Neuronal stem cell (in vitro differentiated cells): ENCODE measurements around the gene ENTPD6. TPM values are rescaled to one million over a fixed set of nuclear protein-coding genes. Genes with fewer than 3 reads are reported as not detected.

ENCODE experiments used
- DNase-seq: peaks from one replicate; pipeline ENCODE4 v3.0.0-alpha.2; 2013; ENCODE audit warnings: low spot score
- H2AFZ ChIP-seq: one replicate; pipeline ENCODE4 v1.6.1; 2013; ENCODE audit warnings: mild to moderate bottlenecking, low read length, inconsistent platforms
- H2AK5ac ChIP-seq: 2 replicates; pipeline ENCODE4 v1.6.1; 2013; ENCODE audit warnings: low read depth, mild to moderate bottlenecking, inconsistent platforms, low read length, moderate library complexity, mixed read lengths
- H2BK120ac ChIP-seq: 2 replicates; pipeline ENCODE4 v1.6.1; 2013; ENCODE audit warnings: low read depth, mild to moderate bottlenecking, inconsistent platforms, low read length, moderate library complexity, mixed read lengths
- H2BK12ac ChIP-seq: one replicate; pipeline ENCODE4 v1.6.1; 2013; ENCODE audit warnings: low read length, inconsistent platforms
- H2BK15ac ChIP-seq: 2 replicates; pipeline ENCODE4 v1.6.1; 2013; ENCODE audit warnings: mild to moderate bottlenecking, low read length, inconsistent platforms, mixed read lengths
- H2BK5ac ChIP-seq: one replicate; pipeline ENCODE4 v1.6.1; 2013; ENCODE audit warnings: inconsistent platforms, mild to moderate bottlenecking, low read length, moderate library complexity
- H3K14ac ChIP-seq: one replicate; pipeline ENCODE4 v1.6.1; 2013; ENCODE audit warnings: low read length, inconsistent platforms
- H3K18ac ChIP-seq: 2 replicates; pipeline ENCODE4 v1.6.1; 2013; ENCODE audit warnings: low read length, inconsistent platforms
- H3K23ac ChIP-seq: 2 replicates; pipeline ENCODE4 v1.6.1; 2013; ENCODE audit warnings: low read depth, mild to moderate bottlenecking, mixed read lengths, low read length, inconsistent platforms; ENCODE audit not compliant: poor library complexity
- H3K27ac ChIP-seq: replicated peaks from 3 replicates; pipeline ENCODE4 v1.5.1; 2013; ENCODE audit warnings: low read length, inconsistent platforms
- H3K27me3 ChIP-seq, 3 experiments: 2 replicates each; pipeline ENCODE4 v1.6.1; 2013; ENCODE audit warnings: low read length in 3 of 3, mild to moderate bottlenecking in 2 of 3, inconsistent platforms in 1 of 3, low read depth in 1 of 3, mixed read lengths in 1 of 3, moderate library complexity in 1 of 3; ENCODE audit not compliant: control insufficient read depth in 3 of 3, insufficient read depth in 3 of 3
- H3K36me3 ChIP-seq, 2 donors: replicated peaks in 1 of 2; 2 replicates each; pipeline ENCODE4 v1.6.1; 2013; ENCODE audit warnings: low read length in 2 of 2; ENCODE audit not compliant: control insufficient read depth in 2 of 2, insufficient read depth in 2 of 2
- H3K4ac ChIP-seq: 2 replicates; pipeline ENCODE4 v1.6.1; 2013; ENCODE audit warnings: inconsistent platforms, mild to moderate bottlenecking, low read length, moderate library complexity
- H3K4me1 ChIP-seq, 2 donors: 1 replicate in 1 of 2; 2 replicates in 1 of 2; pipeline ENCODE4 v1.6.1; 2013; ENCODE audit warnings: low read length in 2 of 2, low read depth in 1 of 2; ENCODE audit not compliant: control insufficient read depth in 2 of 2, insufficient read depth in 1 of 2
- H3K4me2 ChIP-seq: one replicate; pipeline ENCODE4 v1.6.1; 2013; ENCODE audit warnings: mild to moderate bottlenecking, low read length, inconsistent platforms; ENCODE audit not compliant: insufficient read depth, poor library complexity, severe bottlenecking
- H3K4me3 ChIP-seq, 2 donors: 2 replicates each; pipeline ENCODE4 v1.5.1; 2013; ENCODE audit warnings: low read length in 2 of 2, mild to moderate bottlenecking in 2 of 2, inconsistent platforms in 1 of 2, moderate library complexity in 1 of 2
- H3K79me1 ChIP-seq: one replicate; pipeline ENCODE4 v1.6.1; 2013; ENCODE audit warnings: low read depth, mild to moderate bottlenecking, inconsistent platforms, low read length, moderate library complexity
- H3K9ac ChIP-seq: one replicate; pipeline ENCODE4 v1.6.1; 2013; ENCODE audit warnings: mild to moderate bottlenecking, low read depth, low read length, inconsistent platforms; ENCODE audit not compliant: poor library complexity
- H3K9me3 ChIP-seq, 2 donors: replicated peaks in 1 of 2; 2 replicates each; pipeline versions ENCODE3 to v1.6.1; 2013; ENCODE audit warnings: low read length in 2 of 2, mild to moderate bottlenecking in 2 of 2, inconsistent platforms in 1 of 2, low read depth in 1 of 2, mixed read lengths in 1 of 2, moderate library complexity in 1 of 2; ENCODE audit not compliant: control insufficient read depth in 2 of 2, insufficient read depth in 1 of 2
- H4K8ac ChIP-seq: one replicate; pipeline ENCODE4 v1.6.1; 2013; ENCODE audit warnings: low read depth, mild to moderate bottlenecking, inconsistent platforms, low read length, moderate library complexity
- H4K91ac ChIP-seq: one replicate; pipeline ENCODE4 v1.6.1; 2013; ENCODE audit warnings: low read length, low read depth, mild to moderate bottlenecking, inconsistent platforms; ENCODE audit not compliant: poor library complexity
- WGBS, 2 donors: extraction: QIAGEN DNeasy Blood & Tissue Kit; methylation state at CpG; one replicate each; pipeline ENCODE4 v1.1.7; 2013; ENCODE audit warnings: missing lambda C conversion rate in 2 of 2, mixed read lengths in 1 of 2; ENCODE audit not compliant: insufficient read length in 2 of 2, insufficient replicate concordance in 1 of 2; ENCODE audit errors: extremely low coverage in 2 of 2; 5-methylcytosine and 5-hydroxymethylcytosine counted together
- small RNA-seq: library from polyadenylated mRNA; stranded (forward); fragments of <200 nt; extraction: miRNeasy Mini kit (QIAGEN cat#:217004); gene quantifications from one replicate; pipeline ENCODE3, GENCODE V24; 2013; ENCODE audit not compliant: insufficient read depth

The ENTPD6 gene

DNA sequence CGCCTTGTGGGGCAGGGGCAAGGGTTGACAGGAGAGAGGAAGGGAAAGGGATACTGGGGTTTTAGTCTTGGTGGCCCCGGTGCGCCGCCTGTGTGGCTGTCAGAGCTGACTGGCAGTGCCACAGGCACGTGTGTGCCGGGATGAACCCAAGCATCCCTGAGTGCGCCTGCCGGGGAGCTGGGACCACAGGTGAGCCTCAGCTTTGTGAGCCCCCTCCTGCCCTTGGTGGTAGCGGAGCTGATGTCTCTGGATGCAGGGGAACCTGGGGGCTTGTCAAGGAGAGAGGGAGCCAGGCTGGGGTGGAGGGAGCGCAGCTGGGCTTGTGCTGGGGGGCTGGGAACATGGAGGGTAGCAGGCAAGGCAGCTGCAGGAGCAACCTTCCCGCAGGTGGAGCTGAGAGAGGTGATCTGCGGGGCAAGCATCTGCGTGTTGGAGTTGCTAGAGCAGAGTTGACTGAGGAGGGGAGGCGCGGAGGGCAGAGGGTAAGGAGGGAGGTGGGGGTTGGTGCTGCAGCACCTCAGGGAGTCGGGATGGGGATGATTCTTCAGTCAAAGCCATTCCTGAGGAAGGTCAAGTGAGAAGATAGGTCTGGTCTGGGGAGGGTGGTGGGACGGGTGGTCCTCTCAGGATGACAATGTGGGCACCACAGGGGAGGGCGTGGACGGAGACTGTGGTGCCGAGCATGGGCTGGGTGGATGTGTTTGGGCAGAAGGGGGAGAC lies 80.5 kb downstream of the ENTPD6 start:
- Histone ChIP-seq H3K4me1 (no peaks in the 10 kb centered on the region), H3K14ac (peak overlapping the region; percentile 98), H2AFZ (no peak overlapping the region), H3K9me3 (peaks cover 0 to 1% of the 10 kb centered on the region in 2 donors), H3K4ac (no peak overlapping the region), H2AK5ac (no peak overlapping the region), H2BK15ac (no peak overlapping the region), H2BK5ac (no peak overlapping the region), H3K4me2 (no peak overlapping the region), H3K27me3 (no peaks in the 10 kb centered on the region), H3K36me3 (peaks cover 81 to 99% of the 10 kb centered on the region in 2 donors), H3K27ac (no peak overlapping the region), H4K91ac (no peak overlapping the region), H2BK120ac (no peak overlapping the region), H3K23ac (peak overlapping the region; percentile 80), H3K4me3 (no peak overlapping the region), H4K8ac (no peak overlapping the region), H2BK12ac (no peak overlapping the region), H3K18ac (peak overlapping the region; percentile 13), H3K9ac (no peak overlapping the region), H3K79me1 (peaks cover 6% of the 10 kb centered on the region)
- WGBS, 2 donors = no CpG with 5 or more reads among the region's 20 CpGs
- DNase-seq = no peak

Small RNA genes within 50 kb of the gene (small RNA-seq; reads per million reads assigned to genes)
- gene AL035252.4 (not detected), gene AL121772.2 (not detected), gene RF00019 (not detected)
